Uterus (tissue), 4 donors: ENCODE measurements around the gene PRPF40A. TPM values are rescaled to one million over a fixed set of nuclear protein-coding genes. Genes with fewer than 3 reads are reported as not detected.

ENCODE experiments used
- DNase-seq, 2 donors: peaks; one replicate each; pipeline ENCODE4 v3.0.0-alpha.2; 2019 to 2020
- H3K27ac ChIP-seq, 2 donors: fragments of 200-600 bp; sonication (generic); 1 replicate in 1 of 2; 2 replicates in 1 of 2; pipeline ENCODE4 v1.5.1; 2016 to 2018
- H3K27me3 ChIP-seq, 2 donors: fragments of 200-600 bp; sonication (generic); one replicate each; pipeline ENCODE4 v1.5.1; 2018 to 2019; ENCODE audit warnings: control low read depth in 1 of 2
- H3K36me3 ChIP-seq, 2 donors: fragments of 200-600 bp; sonication (generic); one replicate each; pipeline ENCODE4 v1.5.1; 2019; ENCODE audit warnings: control low read depth in 1 of 2
- H3K4me1 ChIP-seq, 2 donors: fragments of 200-600 bp; sonication (generic); one replicate each; pipeline ENCODE4 v1.5.1; 2018 to 2019; ENCODE audit warnings: control low read depth in 1 of 2
- H3K4me3 ChIP-seq, 2 donors: fragments of 200-600 bp; sonication (generic); 1 replicate in 1 of 2; 2 replicates in 1 of 2; pipeline ENCODE4 v1.5.1; 2018 to 2019; ENCODE audit warnings: mild to moderate bottlenecking in 1 of 2
- H3K9me3 ChIP-seq, 2 donors: fragments of 200-600 bp; sonication (generic); one replicate each; pipeline ENCODE4 v1.5.1; 2019; ENCODE audit warnings: control low read depth in 1 of 2
- POLR2A ChIP-seq, 2 donors: fragments of 450-650 bp; IDR thresholded peaks; one replicate each; pipeline ENCODE4 v1.6.1; 2016; ENCODE audit warnings: antibody characterized with exemption in 2 of 2, mild to moderate bottlenecking in 1 of 2, moderate library complexity in 1 of 2
- intact Hi-C: fragments of 100-400 bp; cut with DNase I; formaldehyde crosslinking; loops from one replicate; pipeline ENCODE4 v1.15.1; 2023; ENCODE audit warnings: low total_unique reads
- total RNA-seq, 4 donors: library from RNA; depleted of rRNA in 3 of 4; stranded (reverse); fragments of >200 nt in 3 of 4; gene quantifications; one replicate each; pipeline versions ENCODE4 v1.1.0 to v1.2.4, GENCODE V29; 2014 to 2023
- TF ChIP-seq, protein P1 (sequence below), 4 experiments: fragments of 200-600 bp in 2 of 4; fragments of 450-650 bp in 2 of 4; sonication (generic) in 2 of 4; IDR thresholded peaks; one replicate each; pipeline ENCODE4 v1.5.1; 2016 to 2019; ENCODE audit warnings: antibody characterized with exemption in 4 of 4, mild to moderate bottlenecking in 2 of 4, moderate library complexity in 1 of 4
- donor health status: DM: yes; HTN: yes; CAD: no.

Gene PRPF40A
- total RNA-seq, 4 donors from 2014 or later = 69.1 to 151 (median 85.3) TPM

DNA sequence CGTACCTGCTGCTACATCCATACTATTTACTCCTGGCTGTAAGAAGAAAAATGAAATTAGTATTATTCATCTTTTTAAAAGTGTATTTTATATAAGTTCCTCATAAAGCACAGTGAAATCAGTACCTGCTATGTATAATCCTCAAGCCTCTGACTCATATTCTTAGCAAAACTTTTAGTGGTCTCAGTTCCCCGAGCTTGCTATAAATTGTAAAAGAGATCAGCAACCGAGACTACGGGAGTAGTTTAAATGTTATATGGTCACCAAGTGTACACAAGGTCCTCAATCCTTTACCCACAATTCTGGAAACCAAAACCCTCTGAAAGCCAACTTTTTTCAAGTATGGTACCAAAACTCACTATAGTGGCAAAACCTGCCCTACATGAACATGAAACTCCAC, 24.2 kb downstream of the PRPF40A start:
- Histone ChIP-seq H3K27me3 (no peaks in the 10 kb centered on the region), H3K9me3 (no peaks in the 10 kb centered on the region), H3K4me3 (no peak overlapping the region), H3K36me3 (no peaks in the 10 kb centered on the region), H3K27ac (no peak overlapping the region), H3K4me1 (peaks cover 0 to 4% of the 10 kb centered on the region in 2 donors)
- intact Hi-C loops = no loop called here
- no peak for TF ChIP-seq POLR2A (IDR thresholded peaks at IDR 0.05)
- TF ChIP-seq, protein P1, sequence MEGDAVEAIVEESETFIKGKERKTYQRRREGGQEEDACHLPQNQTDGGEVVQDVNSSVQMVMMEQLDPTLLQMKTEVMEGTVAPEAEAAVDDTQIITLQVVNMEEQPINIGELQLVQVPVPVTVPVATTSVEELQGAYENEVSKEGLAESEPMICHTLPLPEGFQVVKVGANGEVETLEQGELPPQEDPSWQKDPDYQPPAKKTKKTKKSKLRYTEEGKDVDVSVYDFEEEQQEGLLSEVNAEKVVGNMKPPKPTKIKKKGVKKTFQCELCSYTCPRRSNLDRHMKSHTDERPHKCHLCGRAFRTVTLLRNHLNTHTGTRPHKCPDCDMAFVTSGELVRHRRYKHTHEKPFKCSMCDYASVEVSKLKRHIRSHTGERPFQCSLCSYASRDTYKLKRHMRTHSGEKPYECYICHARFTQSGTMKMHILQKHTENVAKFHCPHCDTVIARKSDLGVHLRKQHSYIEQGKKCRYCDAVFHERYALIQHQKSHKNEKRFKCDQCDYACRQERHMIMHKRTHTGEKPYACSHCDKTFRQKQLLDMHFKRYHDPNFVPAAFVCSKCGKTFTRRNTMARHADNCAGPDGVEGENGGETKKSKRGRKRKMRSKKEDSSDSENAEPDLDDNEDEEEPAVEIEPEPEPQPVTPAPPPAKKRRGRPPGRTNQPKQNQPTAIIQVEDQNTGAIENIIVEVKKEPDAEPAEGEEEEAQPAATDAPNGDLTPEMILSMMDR (IDR thresholded peaks at IDR 0.05) = no peak
- DNase-seq = no peak

DNA sequence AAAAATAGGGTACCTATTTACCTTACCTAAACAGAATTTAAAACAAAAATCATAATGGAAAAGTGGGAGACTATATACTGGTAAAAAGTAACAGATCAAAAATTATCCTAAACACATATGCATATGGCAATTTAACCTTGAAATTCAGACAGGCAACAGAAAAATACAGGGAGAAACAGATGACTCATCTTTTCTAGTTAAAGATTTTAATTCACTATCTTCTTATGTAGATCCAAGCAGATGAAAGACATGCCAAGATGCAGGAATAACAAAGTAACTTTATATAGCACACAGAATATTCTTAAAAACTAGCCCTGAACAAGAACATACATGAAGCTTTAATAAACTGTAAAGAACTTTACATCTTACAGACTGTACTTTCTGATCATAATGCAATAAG, 30.9 kb downstream of the PRPF40A start:
- Histone ChIP-seq H3K9me3 (no peaks in the 10 kb centered on the region), H3K27me3 (no peaks in the 10 kb centered on the region), H3K36me3 (no peaks in the 10 kb centered on the region), H3K4me1 (no peaks in the 10 kb centered on the region), H3K27ac (no peak overlapping the region), H3K4me3 (no peak overlapping the region)
- DNase-seq = no peak
- no peak for TF ChIP-seq POLR2A (IDR thresholded peaks at IDR 0.05)
- TF ChIP-seq, protein P1 (IDR thresholded peaks at IDR 0.05) = no peak
- intact Hi-C loops = no loop called here

DNA sequence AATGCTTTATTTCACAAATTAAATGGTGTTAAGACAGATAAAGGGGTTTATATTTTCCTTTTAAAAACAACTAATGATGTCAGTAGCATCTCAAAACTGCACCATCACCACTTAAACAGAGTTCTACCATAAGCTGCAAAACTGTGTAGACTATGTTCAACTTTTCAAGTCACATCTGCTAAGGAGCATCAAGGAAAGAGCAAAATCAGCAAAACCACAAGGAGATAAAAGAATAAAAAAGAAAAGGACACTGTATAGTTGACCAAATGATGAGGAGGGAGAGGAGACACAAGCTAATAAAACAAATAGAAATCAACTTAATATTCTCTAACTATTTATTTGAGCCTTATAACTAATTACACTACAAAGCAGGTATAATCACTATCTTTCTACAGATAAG, 33.9 kb downstream of the PRPF40A start:
- Histone ChIP-seq H3K27me3 (no peaks in the 10 kb centered on the region), H3K4me1 (no peaks in the 10 kb centered on the region), H3K27ac (no peak overlapping the region), H3K9me3 (no peaks in the 10 kb centered on the region), H3K4me3 (no peak overlapping the region), H3K36me3 (no peaks in the 10 kb centered on the region)
- intact Hi-C loops = no loop called here
- TF ChIP-seq, protein P1 (IDR thresholded peaks at IDR 0.05) = no peak
- no peak for TF ChIP-seq POLR2A (IDR thresholded peaks at IDR 0.05)
- no peak for DNase-seq

DNA sequence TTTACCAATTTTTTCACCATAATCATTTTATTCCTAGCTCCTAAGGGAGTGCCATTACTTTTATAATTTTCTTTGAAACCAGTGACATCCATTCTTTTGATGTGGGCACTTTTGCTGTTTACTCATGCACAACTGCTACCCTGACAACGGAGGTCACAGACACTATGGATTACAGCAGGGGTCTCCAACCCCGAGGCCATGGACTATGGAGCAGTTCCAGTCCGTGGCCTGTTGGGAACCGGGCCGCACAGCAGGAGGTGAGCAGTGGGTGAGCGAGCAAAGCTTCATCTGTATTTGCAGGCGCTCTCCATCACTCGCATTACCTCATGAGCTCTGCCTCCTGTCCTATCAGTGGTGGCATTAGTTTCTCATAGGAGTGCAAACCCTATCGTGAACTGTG, 34.6 kb downstream of the PRPF40A start:
- no peaks in the 10 kb centered on the region for H3K4me1 ChIP-seq
- TF ChIP-seq, protein P1 (IDR thresholded peaks at IDR 0.05) = no peak
- no peak for TF ChIP-seq POLR2A (IDR thresholded peaks at IDR 0.05)
- H3K9me3 ChIP-seq = no peaks in the 10 kb centered on the region
- intact Hi-C loops = no loop called here
- H3K27me3 ChIP-seq = no peaks in the 10 kb centered on the region
- no peaks in the 10 kb centered on the region for H3K36me3 ChIP-seq
- no peak overlapping the region for H3K4me3 ChIP-seq
- DNase-seq = no peak
- no peak overlapping the region for H3K27ac ChIP-seq

DNA sequence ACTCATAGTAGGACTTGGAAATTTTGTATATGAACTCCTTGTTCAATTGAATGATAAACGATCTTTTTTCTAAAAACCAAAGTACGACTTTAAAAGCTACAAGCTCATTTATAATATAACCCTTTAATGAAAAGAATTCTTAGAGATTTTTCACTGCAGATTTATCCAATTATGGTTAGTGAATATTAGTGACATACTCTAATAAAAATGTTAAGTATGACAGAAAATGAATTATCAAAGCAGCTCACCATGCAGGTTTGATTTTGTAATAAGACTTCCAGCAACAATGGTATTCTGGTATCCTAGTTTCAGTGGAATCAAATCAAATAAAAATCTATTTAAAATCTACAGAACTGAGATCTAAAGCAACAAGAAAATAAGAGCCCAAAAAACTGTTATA, 38.5 kb downstream of the PRPF40A start:
- no peaks in the 10 kb centered on the region for H3K36me3 ChIP-seq
- no peaks in the 10 kb centered on the region for H3K4me1 ChIP-seq
- H3K27ac ChIP-seq = no peak overlapping the region
- no peak overlapping the region for H3K4me3 ChIP-seq
- no peak for DNase-seq
- intact Hi-C loops = no loop called here
- TF ChIP-seq POLR2A (IDR thresholded peaks at IDR 0.05) = no peak
- TF ChIP-seq, protein P1 (IDR thresholded peaks at IDR 0.05) = no peak
- no peaks in the 10 kb centered on the region for H3K9me3 ChIP-seq
- H3K27me3 ChIP-seq = no peaks in the 10 kb centered on the region
